Measurements from ENCODE around the gene RTF2. TPM values are rescaled to one million over a fixed set of nuclear protein-coding genes. Genes with fewer than 3 reads are reported as not detected.
"Not testable (repeated sequence)": the region's sequence is repeated elsewhere in the genome, so short reads cannot be mapped to it uniquely, and the experiment has no call there.

RTF2 gene
- total RNA-seq, 2 experiments from 2014 or later, result 70.3 to 76.3 TPM

GRCh38 chr20:56501116-56501515 lies 32.7 kb downstream of the RTF2 start:
- no peak for DNase-seq
- Mint-ChIP-seq H3K27me3 (no peaks in the 10 kb centered on the region), H3K27ac (no peak overlapping the region), H3K9me3 (no peaks in the 10 kb centered on the region), H3K4me3 (no peak overlapping the region), H3K4me1 (peaks cover 2% of the 10 kb centered on the region), H3K36me3 (peaks cover 18% of the 10 kb centered on the region)

GRCh38 chr20:56503916-56504315 lies 35.5 kb downstream of the RTF2 start:
- no peak overlapping the region for H3K4me3 Mint-ChIP-seq
- DNase-seq, result no peak
- no peaks in the 10 kb centered on the region for H3K9me3 Mint-ChIP-seq
- H3K36me3 Mint-ChIP-seq, result no peaks in the 10 kb centered on the region
- peak overlapping the region; percentile 8 for H3K27ac Mint-ChIP-seq
- no peaks in the 10 kb centered on the region for H3K27me3 Mint-ChIP-seq
- H3K4me1 Mint-ChIP-seq, result no peaks in the 10 kb centered on the region

DNA sequence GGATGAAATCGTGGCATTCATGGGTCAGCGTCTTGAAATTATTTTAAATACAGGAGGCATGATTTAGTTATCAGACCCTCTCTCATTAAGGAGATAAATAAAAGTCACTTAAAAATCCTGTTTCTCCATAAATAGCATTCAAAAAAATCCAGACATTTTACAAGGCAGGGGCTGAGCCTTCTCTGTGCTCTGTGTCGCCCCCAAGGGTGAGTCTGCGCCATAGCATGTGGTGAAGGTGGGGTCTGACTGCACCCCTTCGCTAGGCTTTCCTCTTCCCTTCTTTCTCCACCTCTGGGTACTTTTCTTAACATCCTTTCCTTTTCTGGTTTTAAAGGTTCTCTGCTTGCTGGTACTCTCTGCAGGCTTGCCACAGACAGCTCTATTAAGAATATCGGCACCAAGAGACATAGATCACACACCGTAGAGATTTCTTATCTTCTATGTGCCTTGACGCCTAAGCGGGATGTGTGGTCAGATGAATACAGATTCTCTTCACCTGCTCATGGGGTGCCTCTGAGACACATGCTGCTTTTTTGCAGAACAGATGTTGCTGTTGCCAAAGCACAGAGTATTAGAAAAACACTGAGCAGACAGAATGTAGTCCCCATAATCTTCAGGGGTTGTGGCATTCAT lies 36.1 kb downstream of the RTF2 start:
- Mint-ChIP-seq H3K36me3 (no peaks in the 10 kb centered on the region), H3K9me3 (no peaks in the 10 kb centered on the region), H3K27ac (peak overlapping the region; percentile 8), H3K27me3 (no peaks in the 10 kb centered on the region), H3K4me3 (no peak overlapping the region), H3K4me1 (no peaks in the 10 kb centered on the region)
- DNase-seq, result no peak

- no peak overlapping the region for H3K4me3 Mint-ChIP-seq
- no peaks in the 10 kb centered on the region for H3K4me1 Mint-ChIP-seq
- no peak for DNase-seq
- no peaks in the 10 kb centered on the region for H3K9me3 Mint-ChIP-seq
- no peak overlapping the region for H3K27ac Mint-ChIP-seq
- no peaks in the 10 kb centered on the region for H3K36me3 Mint-ChIP-seq
- H3K27me3 Mint-ChIP-seq, result no peaks in the 10 kb centered on the region
These were observed 37.7 kb downstream of the RTF2 start for GRCh38 chr20:56506103-56506502.

DNA sequence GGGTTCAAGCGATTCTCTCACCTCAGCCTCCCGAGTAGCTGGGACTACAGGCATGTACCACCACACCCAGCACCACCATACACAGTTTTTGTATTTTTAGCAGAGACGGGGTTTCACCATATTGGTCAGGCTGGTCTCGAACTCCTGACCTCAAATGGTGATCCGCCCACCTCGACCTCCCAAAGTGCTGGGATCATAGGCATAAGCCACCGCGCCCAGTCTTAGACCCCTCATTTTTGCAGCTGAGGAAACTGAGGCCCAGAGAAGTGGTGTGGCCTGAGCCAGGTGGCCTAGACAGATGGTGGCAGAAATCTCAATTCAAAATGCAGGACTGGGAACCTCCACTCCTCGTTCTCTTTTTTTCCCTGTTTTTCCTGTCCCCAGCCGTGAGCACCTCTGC lies 43.5 kb downstream of the RTF2 start:
- Mint-ChIP-seq H3K4me1 (no peaks in the 10 kb centered on the region), H3K27me3 (no peaks in the 10 kb centered on the region), H3K4me3 (no peak overlapping the region), H3K36me3 (peaks cover 11% of the 10 kb centered on the region), H3K9me3 (no peaks in the 10 kb centered on the region), H3K27ac (no peak overlapping the region)
- no peak for DNase-seq

DNA sequence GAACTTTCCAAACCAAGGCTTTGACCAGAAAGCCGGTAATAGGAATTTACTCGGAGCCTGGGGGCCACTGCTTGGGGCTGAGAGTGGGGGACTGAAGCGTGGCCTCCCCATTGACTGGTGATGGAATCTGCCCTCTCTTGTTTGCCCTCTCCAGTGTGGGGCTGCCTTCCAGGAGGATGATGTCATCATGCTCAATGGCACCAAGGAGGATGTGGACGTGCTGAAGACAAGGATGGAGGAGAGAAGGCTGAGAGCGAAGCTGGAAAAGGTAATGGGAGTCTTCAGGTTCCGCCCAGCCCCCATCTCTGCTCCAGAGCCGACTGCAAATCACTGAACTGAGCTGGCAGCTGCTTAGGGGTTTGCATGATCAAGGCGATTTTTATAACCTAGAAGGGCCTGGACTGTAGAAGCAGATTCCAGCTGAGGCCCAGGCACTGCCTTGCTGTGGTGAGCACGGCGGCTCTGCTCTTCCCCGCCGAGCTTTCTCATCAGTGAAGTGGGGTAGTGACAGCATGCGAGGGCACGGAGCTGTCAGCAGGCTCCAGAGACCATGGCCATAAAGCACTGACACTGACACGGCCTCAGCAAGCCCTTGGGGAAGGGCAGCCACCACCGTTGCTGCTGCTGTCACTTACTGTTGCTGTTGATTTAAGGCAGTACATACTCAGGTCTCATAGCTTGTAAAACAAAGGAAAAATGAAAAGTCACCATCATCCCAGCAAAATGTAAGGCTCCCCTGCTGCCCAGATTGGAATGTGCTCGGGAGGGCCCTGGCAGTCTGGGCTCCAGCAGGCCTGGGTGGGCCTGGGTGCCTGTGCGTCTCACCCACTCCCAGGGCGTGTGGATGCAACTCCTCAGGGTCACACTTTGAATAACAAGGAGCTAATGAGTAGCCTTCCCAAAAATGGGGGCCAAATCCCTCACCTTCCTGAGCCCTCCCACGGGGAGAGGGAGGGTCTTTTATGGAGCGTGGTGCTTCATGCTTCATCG lies 45.0 kb downstream of the RTF2 start:
- Mint-ChIP-seq H3K36me3 (peaks cover 25% of the 10 kb centered on the region), H3K4me3 (no peak overlapping the region), H3K27me3 (no peaks in the 10 kb centered on the region), H3K4me1 (no peaks in the 10 kb centered on the region), H3K27ac (peak overlapping the region; percentile 58), H3K9me3 (peaks cover 4% of the 10 kb centered on the region)
- DNase-seq, result no peak

- H3K27ac Mint-ChIP-seq, result no peak overlapping the region
- peaks cover 56% of the 10 kb centered on the region for H3K36me3 Mint-ChIP-seq
- H3K4me3 Mint-ChIP-seq, result no peak overlapping the region
- no peak for DNase-seq
- H3K9me3 Mint-ChIP-seq, result peaks cover 21% of the 10 kb centered on the region
- no peaks in the 10 kb centered on the region for H3K27me3 Mint-ChIP-seq
- H3K4me1 Mint-ChIP-seq, result no peaks in the 10 kb centered on the region
These were observed 48.2 kb downstream of the RTF2 start for GRCh38 chr20:56516631-56517030.

DNA sequence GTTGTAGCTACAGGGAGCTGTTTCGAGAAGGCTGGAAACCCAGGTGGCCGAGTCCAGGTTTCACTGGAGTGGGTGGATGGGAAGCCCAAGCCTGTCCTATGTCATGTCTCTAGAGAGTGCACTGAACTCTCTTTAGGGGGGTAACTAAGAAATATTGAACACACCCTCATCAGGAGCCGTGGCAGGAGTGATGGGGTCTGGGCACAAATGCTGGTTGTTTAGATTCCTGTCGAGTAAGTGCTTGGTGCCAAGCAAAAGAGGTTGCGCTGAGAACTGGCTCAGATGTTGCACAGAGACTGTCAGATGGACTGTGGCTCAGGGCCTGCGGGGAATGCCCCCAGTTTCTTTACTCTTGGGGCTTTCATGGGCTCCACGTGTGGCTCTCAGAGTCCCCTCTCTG lies 48.8 kb downstream of the RTF2 start:
- no peak overlapping the region for H3K4me3 Mint-ChIP-seq
- DNase-seq, result no peak
- no peaks in the 10 kb centered on the region for H3K27me3 Mint-ChIP-seq
- no peaks in the 10 kb centered on the region for H3K4me1 Mint-ChIP-seq
- H3K9me3 Mint-ChIP-seq, result peaks cover 21% of the 10 kb centered on the region
- peaks cover 61% of the 10 kb centered on the region for H3K36me3 Mint-ChIP-seq
- no peak overlapping the region for H3K27ac Mint-ChIP-seq

DNA sequence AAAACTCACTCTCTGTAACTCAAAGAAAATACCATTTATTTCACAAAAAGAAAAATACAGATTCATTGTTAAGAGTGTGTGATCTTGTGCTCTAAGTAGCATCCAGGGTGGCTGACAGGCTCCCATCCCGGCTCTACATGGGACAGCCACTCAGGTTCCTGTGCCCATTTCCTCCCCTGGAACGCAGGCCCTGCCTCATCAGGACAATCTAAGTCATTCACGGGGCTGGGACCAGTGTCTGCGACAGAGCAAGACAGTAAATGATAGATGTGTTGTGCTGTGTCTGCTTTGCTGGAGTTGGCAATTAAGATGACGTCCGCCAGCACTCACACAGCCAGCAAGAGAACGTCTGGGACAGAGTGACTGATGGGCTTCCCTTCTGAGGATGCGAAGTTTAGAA lies 49.2 kb downstream of the RTF2 start:
- H3K27me3 Mint-ChIP-seq, result no peaks in the 10 kb centered on the region
- peaks cover 21% of the 10 kb centered on the region for H3K9me3 Mint-ChIP-seq
- no peak overlapping the region for H3K4me3 Mint-ChIP-seq
- H3K4me1 Mint-ChIP-seq, result no peaks in the 10 kb centered on the region
- DNase-seq, result no peak
- peaks cover 64% of the 10 kb centered on the region for H3K36me3 Mint-ChIP-seq
- no peak overlapping the region for H3K27ac Mint-ChIP-seq

- H3K4me3 Mint-ChIP-seq, result no peak overlapping the region
- no peaks in the 10 kb centered on the region for H3K27me3 Mint-ChIP-seq
- no peak overlapping the region for H3K27ac Mint-ChIP-seq
- H3K4me1 Mint-ChIP-seq, result no peaks in the 10 kb centered on the region
- H3K36me3 Mint-ChIP-seq, result peaks cover 64% of the 10 kb centered on the region
- peaks cover 21% of the 10 kb centered on the region for H3K9me3 Mint-ChIP-seq
- no peak for DNase-seq
These were observed 49.7 kb downstream of the RTF2 start for GRCh38 chr20:56518126-56518525.

- H3K27ac Mint-ChIP-seq, result no peak overlapping the region
- H3K36me3 Mint-ChIP-seq, result peaks cover 63% of the 10 kb centered on the region
- no peaks in the 10 kb centered on the region for H3K4me1 Mint-ChIP-seq
- peaks cover 21% of the 10 kb centered on the region for H3K9me3 Mint-ChIP-seq
- DNase-seq, result no peak
- H3K27me3 Mint-ChIP-seq, result no peaks in the 10 kb centered on the region
- H3K4me3 Mint-ChIP-seq, result no peak overlapping the region
These were observed 50.4 kb downstream of the RTF2 start for GRCh38 chr20:56518721-56519398.

GRCh38 chr20:56519551-56519950 lies 51.1 kb downstream of the RTF2 start:
- Mint-ChIP-seq H3K27me3 (no peaks in the 10 kb centered on the region), H3K27ac (no peak overlapping the region)

GRCh38 chr20:56520180-56520579 lies 51.8 kb downstream of the RTF2 start:
- Mint-ChIP-seq H3K27ac (no peak overlapping the region), H3K4me1 (no peaks in the 10 kb centered on the region), H3K36me3 (peaks cover 63% of the 10 kb centered on the region)

More at GRCh38 chr20:56519551-56519950, 51.1 kb downstream of the RTF2 start:
- Mint-ChIP-seq H3K36me3 (peaks cover 63% of the 10 kb centered on the region), H3K4me1 (no peaks in the 10 kb centered on the region), H3K4me3 (no peak overlapping the region), H3K9me3 (peaks cover 21% of the 10 kb centered on the region)
- no peak for DNase-seq

GRCh38 chr20:56520746-56521354 lies 52.4 kb downstream of the RTF2 start:
- DNase-seq, H3K4me3 Mint-ChIP-seq: not testable (repeated sequence)
- H3K36me3 Mint-ChIP-seq, result peaks cover 60% of the 10 kb centered on the region

More at GRCh38 chr20:56520180-56520579, 51.8 kb downstream of the RTF2 start:
- peaks cover 21% of the 10 kb centered on the region for H3K9me3 Mint-ChIP-seq
- H3K27me3 Mint-ChIP-seq, result no peaks in the 10 kb centered on the region
- DNase-seq, result no peak
- no peak overlapping the region for H3K4me3 Mint-ChIP-seq

GRCh38 chr20:56522311-56522710 lies 53.9 kb downstream of the RTF2 start:
- H3K4me3 Mint-ChIP-seq, result no peak overlapping the region
- peaks cover 21% of the 10 kb centered on the region for H3K9me3 Mint-ChIP-seq
- H3K36me3 Mint-ChIP-seq, result peaks cover 51% of the 10 kb centered on the region
- no peak for DNase-seq
- no peak overlapping the region for H3K27ac Mint-ChIP-seq
- no peaks in the 10 kb centered on the region for H3K27me3 Mint-ChIP-seq
- H3K4me1 Mint-ChIP-seq, result no peaks in the 10 kb centered on the region

More at GRCh38 chr20:56520746-56521354, 52.4 kb downstream of the RTF2 start:
- not testable (repeated sequence) for H3K27ac Mint-ChIP-seq, H3K27me3 Mint-ChIP-seq, H3K4me1 Mint-ChIP-seq
- H3K9me3 Mint-ChIP-seq, result peaks cover 21% of the 10 kb centered on the region

All from activated naive CD8-positive, alpha-beta T cell treated with anti-CD3 and anti-CD28 coated beads for 36 hours (primary cell).